GM21423 (cell line): ENCODE results near the gene EWSR1.

ENCODE experiments used
- ATAC-seq: cut with Tn5 transposase; IDR thresholded peaks from one replicate; pipeline ENCODE4 v1.9.1; 2021; ENCODE audit warnings: mild to moderate bottlenecking, moderate library complexity; ENCODE audit not compliant: unreplicated experiment

EWSR1 gene

GRCh38 chr22:29302402-29302680 lies 34.3 kb downstream of the EWSR1 start:
- ATAC-seq: no peak

- no peak for ATAC-seq
Observed at GRCh38 chr22:29302681-29303465, 34.8 kb downstream of the EWSR1 start.

- no peak for ATAC-seq
Observed at GRCh38 chr22:29305836-29306174, 37.7 kb downstream of the EWSR1 start.

GRCh38 chr22:29306175-29306834 lies 38.2 kb downstream of the EWSR1 start, which contains the start of gene GAS2L1:
GAS2L1 (plus strand) TSS chr22:29306650; CDS start chr22:29308106, 1,456 bp downstream.
- no peak for ATAC-seq

GRCh38 chr22:29306835-29307595 lies 38.9 kb downstream of the EWSR1 start:
- ATAC-seq: no peak

- ATAC-seq: no peak
Observed at GRCh38 chr22:29307596-29308147, 39.6 kb downstream of the EWSR1 start.

GRCh38 chr22:29308148-29308790 lies 40.2 kb downstream of the EWSR1 start:
- no peak for ATAC-seq

GRCh38 chr22:29308791-29309262 lies 40.8 kb downstream of the EWSR1 start:
- ATAC-seq: no peak

- no peak for ATAC-seq
Observed at GRCh38 chr22:29309332-29310064, 41.4 kb downstream of the EWSR1 start.

GRCh38 chr22:29310065-29310862 lies 42.2 kb downstream of the EWSR1 start:
- ATAC-seq: no peak

GRCh38 chr22:29310863-29311339 lies 42.8 kb downstream of the EWSR1 start:
- ATAC-seq: no peak

- ATAC-seq: no peak
Observed at GRCh38 chr22:29311464-29312217, 43.6 kb downstream of the EWSR1 start.

GRCh38 chr22:29312218-29313125 lies 44.4 kb downstream of the EWSR1 start:
- no peak for ATAC-seq

- ATAC-seq: no peak
Observed at GRCh38 chr22:29313126-29313575, 45.1 kb downstream of the EWSR1 start.

- no peak for ATAC-seq
Observed at GRCh38 chr22:29313576-29314466, 45.8 kb downstream of the EWSR1 start.

GRCh38 chr22:29314537-29315285 lies 46.6 kb downstream of the EWSR1 start:
- no peak for ATAC-seq
